Neural progenitor cell (in vitro differentiated cells): ENCODE results near the gene PPP2R2D. TPM values are rescaled to one million over a fixed set of nuclear protein-coding genes. Genes with fewer than 3 reads are reported as not detected.

Experiments used
- DNase-seq: peaks from one replicate; pipeline ENCODE4 v3.0.0-alpha.2; 2016; ENCODE audit warnings: low spot score
- H2AFZ ChIP-seq: fragments of 200-600 bp; sonication (generic); replicated peaks from 2 replicates; pipeline ENCODE4 v1.6.1; 2016; ENCODE audit warnings: antibody characterized with exemption
- H3F3A ChIP-seq: fragments of 200-600 bp; sonication (generic); 2 replicates; pipeline ENCODE4 v1.6.1; 2016; ENCODE audit warnings: antibody characterized with exemption, low read depth
- H3K27ac ChIP-seq: fragments of 200-600 bp; sonication (generic); 2 replicates; pipeline ENCODE4 v1.5.1; 2016; ENCODE audit warnings: mild to moderate bottlenecking
- H3K27me3 ChIP-seq: fragments of 200-600 bp; sonication (generic); 2 replicates; pipeline ENCODE4 v1.6.1; 2016; ENCODE audit warnings: mild to moderate bottlenecking, moderate library complexity
- H3K36me3 ChIP-seq: fragments of 200-600 bp; sonication (generic); 2 replicates; pipeline ENCODE4 v1.5.1; 2016
- H3K4me1 ChIP-seq: fragments of 200-600 bp; sonication (generic); 2 replicates; pipeline ENCODE4 v1.6.1; 2016; ENCODE audit warnings: mixed run types
- H3K4me2 ChIP-seq: fragments of 200-600 bp; sonication (generic); 2 replicates; pipeline ENCODE4 v1.6.1; 2016
- H3K4me3 ChIP-seq: fragments of 200-600 bp; sonication (generic); 2 replicates; pipeline ENCODE4 v1.5.1; 2016
- H3K79me2 ChIP-seq: fragments of 200-600 bp; sonication (generic); 2 replicates; pipeline ENCODE4 v1.6.1; 2016; ENCODE audit warnings: low read depth
- H3K9ac ChIP-seq: fragments of 200-600 bp; sonication (generic); 2 replicates; pipeline ENCODE4 v1.6.1; 2016
- H3K9me3 ChIP-seq: fragments of 200-600 bp; sonication (generic); 2 replicates; pipeline ENCODE4 v1.5.1; 2016; ENCODE audit warnings: low read depth
- H4K20me1 ChIP-seq: fragments of 200-600 bp; sonication (generic); 2 replicates; pipeline ENCODE4 v1.6.1; 2016; ENCODE audit warnings: low read depth
- H3K27ac Mint-ChIP-seq: 3 replicates; pipeline ENCODE4 v1.8.0; 2021; ENCODE audit warnings: mixed read lengths
- H3K27me3 Mint-ChIP-seq: 2 replicates; pipeline ENCODE4 v1.8.0; 2022; ENCODE audit warnings: low read depth, mild to moderate bottlenecking, inconsistent platforms, moderate library complexity, mixed read lengths; ENCODE audit not compliant: insufficient read depth
- H3K36me3 Mint-ChIP-seq: 3 replicates; pipeline ENCODE4 v1.8.0; 2021; ENCODE audit warnings: mixed read lengths
- H3K4me1 Mint-ChIP-seq: 3 replicates; pipeline ENCODE4 v1.8.0; 2021; ENCODE audit warnings: mixed read lengths
- H3K4me3 Mint-ChIP-seq: 3 replicates; pipeline ENCODE4 v1.8.0; 2021; ENCODE audit warnings: mild to moderate bottlenecking, moderate library complexity, mixed read lengths
- H3K9me3 Mint-ChIP-seq: 3 replicates; pipeline ENCODE4 v1.8.0; 2020; ENCODE audit warnings: mixed read lengths
- CTCF ChIP-seq: fragments of 200-600 bp; sonication (generic); IDR thresholded peaks from 2 replicates; pipeline ENCODE4 v1.5.1; 2017; ENCODE audit warnings: antibody characterized with exemption, mild to moderate bottlenecking
- EZH2 ChIP-seq: fragments of 200-600 bp; sonication (generic); IDR thresholded peaks from 2 replicates; pipeline ENCODE4 v1.6.1; 2017; ENCODE audit warnings: antibody characterized with exemption, mild to moderate bottlenecking, moderate library complexity
- EZH2phosphoT487 ChIP-seq: fragments of 200-600 bp; sonication (generic); IDR thresholded peaks from 2 replicates; pipeline ENCODE4 v1.6.1; 2017; ENCODE audit warnings: antibody characterized with exemption
- total RNA-seq: library from RNA; depleted of rRNA; stranded (reverse); fragments of >200 nt; gene quantifications from 2 replicates; pipeline ENCODE4 v1.2.3, GENCODE V29; 2015; ENCODE audit warnings: low replicate concordance

Gene PPP2R2D
- total RNA-seq, 1 donor from 2014 or later: 28.1 TPM

GRCh38 chr10:131923038-131923756 is 22.4 kb downstream of the PPP2R2D start:
- Histone ChIP-seq H3K9ac (no peak overlapping the region), H3K27ac (no peak overlapping the region), H3F3A (no peaks in the 10 kb centered on the region), H4K20me1 (peaks cover 49% of the 10 kb centered on the region), H3K4me1 (peaks cover 9% of the 10 kb centered on the region), H3K79me2 (peaks cover 79% of the 10 kb centered on the region), H2AFZ (no peak overlapping the region), H3K4me2 (no peak overlapping the region), H3K9me3 (no peaks in the 10 kb centered on the region), H3K27me3 (no peaks in the 10 kb centered on the region), H3K4me3 (no peak overlapping the region), H3K36me3 (no peaks in the 10 kb centered on the region)
- no peak for TF ChIP-seq EZH2phosphoT487
- no peak for TF ChIP-seq EZH2
- TF ChIP-seq CTCF: no peak
- Mint-ChIP-seq H3K36me3 (peaks cover 38% of the 10 kb centered on the region), H3K27me3 (no peaks in the 10 kb centered on the region), H3K9me3 (peaks cover 24% of the 10 kb centered on the region), H3K27ac (no peak overlapping the region), H3K4me3 (no peak overlapping the region), H3K4me1 (peaks cover 18% of the 10 kb centered on the region)
- no peak for DNase-seq

GRCh38 chr10:131925011-131925649 is 24.3 kb downstream of the PPP2R2D start:
- peaks cover 35% of the 10 kb centered on the region for H3K4me1 Mint-ChIP-seq
- H3K36me3 Mint-ChIP-seq: peaks cover 47% of the 10 kb centered on the region
- no peak overlapping the region for H3K4me3 Mint-ChIP-seq
- Histone ChIP-seq H4K20me1 (peaks cover 68% of the 10 kb centered on the region), H2AFZ (no peak overlapping the region), H3K36me3 (no peaks in the 10 kb centered on the region), H3K9ac (no peak overlapping the region), H3K27me3 (no peaks in the 10 kb centered on the region), H3K4me2 (no peak overlapping the region), H3K9me3 (no peaks in the 10 kb centered on the region), H3F3A (no peaks in the 10 kb centered on the region), H3K79me2 (peaks cover 98% of the 10 kb centered on the region), H3K4me3 (no peak overlapping the region), H3K4me1 (peaks cover 20% of the 10 kb centered on the region), H3K27ac (no peak overlapping the region)
- H3K9me3 Mint-ChIP-seq: peaks cover 18% of the 10 kb centered on the region
- TF ChIP-seq CTCF: no peak
- TF ChIP-seq EZH2phosphoT487: no peak
- no peak overlapping the region for H3K27ac Mint-ChIP-seq
- peaks cover 3% of the 10 kb centered on the region for H3K27me3 Mint-ChIP-seq
- DNase-seq: no peak

GRCh38 chr10:131925716-131926115 is 24.9 kb downstream of the PPP2R2D start:
- H3K4me3 ChIP-seq: no peak overlapping the region
- H3K27me3 ChIP-seq: no peaks in the 10 kb centered on the region
- no peaks in the 10 kb centered on the region for H3F3A ChIP-seq
- H2AFZ ChIP-seq: no peak overlapping the region
- H3K9me3 Mint-ChIP-seq: peaks cover 22% of the 10 kb centered on the region
- H4K20me1 ChIP-seq: peaks cover 70% of the 10 kb centered on the region
- peaks cover 34% of the 10 kb centered on the region for H3K4me1 Mint-ChIP-seq
- H3K27me3 Mint-ChIP-seq: peaks cover 3% of the 10 kb centered on the region
- TF ChIP-seq CTCF (no peak), EZH2phosphoT487 (no peak), EZH2 (no peak)
- no peak overlapping the region for H3K4me2 ChIP-seq
- H3K27ac ChIP-seq: no peak overlapping the region
- H3K36me3 Mint-ChIP-seq: peaks cover 48% of the 10 kb centered on the region
- no peak overlapping the region for H3K9ac ChIP-seq
- H3K36me3 ChIP-seq: no peaks in the 10 kb centered on the region
- H3K4me3 Mint-ChIP-seq: no peak overlapping the region
- H3K79me2 ChIP-seq: peaks cover 100% of the 10 kb centered on the region
- no peak overlapping the region for H3K27ac Mint-ChIP-seq
- H3K9me3 ChIP-seq: no peaks in the 10 kb centered on the region
- DNase-seq: no peak
- H3K4me1 ChIP-seq: peaks cover 20% of the 10 kb centered on the region
